Activated CD4-positive, alpha-beta memory T cell treated with anti-CD3 and anti-CD28 coated beads, Interleukin-2, amount 10 ng/mL, durations not matched to agents 7 days and 5 days (primary cell): ENCODE measurements around the gene MSH5. TPM values are rescaled to one million over a fixed set of nuclear protein-coding genes. Genes with fewer than 3 reads are reported as not detected.

Experiments used
- CTCF ChIA-PET: fragments of 350-600 bp; sonication (Branson Sonifier 250); formaldehyde crosslinking; loops from one replicate; lab custom pipeline; 2021; ENCODE audit warnings: antibody characterized with exemption, inconsistent platforms; lab: Charles Lee
- POLR2A ChIA-PET: fragments of 350-600 bp; sonication (Branson Sonifier 250); formaldehyde crosslinking; loops from one replicate; lab custom pipeline; 2021; ENCODE audit warnings: antibody characterized with exemption; lab: Charles Lee
- DNase-seq: peaks from one replicate; pipeline ENCODE4 v3.0.0-alpha.2; 2020
- H3K27ac Mint-ChIP-seq: one replicate; pipeline ENCODE4 v1.8.0; 2021; ENCODE audit warnings: mild to moderate bottlenecking, mixed read lengths
- H3K27me3 Mint-ChIP-seq: one replicate; pipeline ENCODE4 v1.8.0; 2021; ENCODE audit warnings: mixed read lengths
- H3K36me3 Mint-ChIP-seq: one replicate; pipeline ENCODE4 v1.8.0; 2021; ENCODE audit warnings: low read depth, mixed read lengths
- H3K4me1 Mint-ChIP-seq: one replicate; pipeline ENCODE4 v1.8.0; 2021; ENCODE audit warnings: mixed read lengths
- H3K4me3 Mint-ChIP-seq: one replicate; pipeline ENCODE4 v1.8.0; 2021; ENCODE audit warnings: mild to moderate bottlenecking, mixed read lengths
- H3K9me3 Mint-ChIP-seq: one replicate; pipeline ENCODE4 v1.8.0; 2021; ENCODE audit warnings: mixed read lengths
- total RNA-seq, 2 experiments: library from RNA; stranded (reverse); gene quantifications; one replicate each; pipeline ENCODE4 v1.2.3, GENCODE V29; 2021

MSH5 gene
- total RNA-seq, 2 experiments from 2014 or later = 60.1 to 63.2 TPM

GRCh38 chr6:31744422-31744821 is 4.6 kb downstream of the MSH5 start:
- Mint-ChIP-seq H3K36me3 (peaks cover 60% of the 10 kb centered on the region), H3K27me3 (no peaks in the 10 kb centered on the region), H3K27ac (peak overlapping the region; percentile 30), H3K4me1 (peaks cover 26% of the 10 kb centered on the region), H3K9me3 (no peaks in the 10 kb centered on the region), H3K4me3 (no peak overlapping the region)
- no peak for DNase-seq
- POLR2A ChIA-PET = no interaction called here
- CTCF ChIA-PET = interaction anchor here (1.2 to 7.8 kb wide), 2 partner anchors 8 to 27 kb away, joined by 3 to 88 read pairs; partner anchors contain the start of gene CLIC1

GRCh38 chr6:31749301-31750036 is 9.7 kb downstream of the MSH5 start:
- DNase-seq = no peak
- H3K4me1 Mint-ChIP-seq = peaks cover 5% of the 10 kb centered on the region
- H3K27me3 Mint-ChIP-seq = no peaks in the 10 kb centered on the region
- H3K4me3 Mint-ChIP-seq = no peak overlapping the region
- no peak overlapping the region for H3K27ac Mint-ChIP-seq
- POLR2A ChIA-PET = interaction anchor here (4.5 kb wide), 1 partner anchor 10 kb away, joined by 27 read pairs; the partner anchor contains the start of gene MSH5
- H3K9me3 Mint-ChIP-seq = no peaks in the 10 kb centered on the region
- CTCF ChIA-PET = interaction anchor here (0.9 kb wide), 2 partner anchors 9 to 20 kb away, joined by 3 to 4 read pairs; partner anchors contain the start of gene MSH5
- peaks cover 32% of the 10 kb centered on the region for H3K36me3 Mint-ChIP-seq

GRCh38 chr6:31750411-31751022 is 10.7 kb downstream of the MSH5 start:
- no peaks in the 10 kb centered on the region for H3K4me1 Mint-ChIP-seq
- H3K27ac Mint-ChIP-seq = no peak overlapping the region
- no peaks in the 10 kb centered on the region for H3K27me3 Mint-ChIP-seq
- no peak overlapping the region for H3K4me3 Mint-ChIP-seq
- POLR2A ChIA-PET = interaction anchor here (4.5 kb wide), 1 partner anchor 11 kb away, joined by 27 read pairs; the partner anchor contains the start of gene MSH5
- no peak for DNase-seq
- peaks cover 25% of the 10 kb centered on the region for H3K36me3 Mint-ChIP-seq
- H3K9me3 Mint-ChIP-seq = no peaks in the 10 kb centered on the region
- CTCF ChIA-PET = interaction anchor here (0.9 to 1.5 kb wide), 2 partner anchors 10 to 19 kb away, joined by 3 to 5 read pairs; partner anchors contain the start of gene MSH5

GRCh38 chr6:31752739-31753319 is 13.0 kb downstream of the MSH5 start:
- no peak overlapping the region for H3K27ac Mint-ChIP-seq
- no peaks in the 10 kb centered on the region for H3K9me3 Mint-ChIP-seq
- no peaks in the 10 kb centered on the region for H3K27me3 Mint-ChIP-seq
- peaks cover 14% of the 10 kb centered on the region for H3K36me3 Mint-ChIP-seq
- H3K4me1 Mint-ChIP-seq = no peaks in the 10 kb centered on the region
- no peak overlapping the region for H3K4me3 Mint-ChIP-seq
- CTCF ChIA-PET = interaction anchor here (0.7 to 1.5 kb wide), 3 partner anchors 17 to 228 kb away, joined by 3 to 8 read pairs (median 6); no protein-coding TSS in a partner anchor
- no peak for DNase-seq
- POLR2A ChIA-PET = interaction anchor here (0.7 to 4.5 kb wide), 3 partner anchors 13 to 42 kb away, joined by 3 to 27 read pairs (median 3); partner anchors contain the start of genes CLIC1 and MSH5

- H3K4me1 Mint-ChIP-seq = peaks cover under 1% of the 10 kb centered on the region
- CTCF ChIA-PET = interaction anchor here (2.7 kb wide), 1 partner anchor 12 kb away, joined by 12 read pairs; no protein-coding TSS in a partner anchor
- no peaks in the 10 kb centered on the region for H3K27me3 Mint-ChIP-seq
- DNase-seq = no peak
- no peaks in the 10 kb centered on the region for H3K9me3 Mint-ChIP-seq
- POLR2A ChIA-PET = interaction anchor here (0.7 to 2.1 kb wide), 4 partner anchors 8 to 18 kb away, joined by 3 to 5 read pairs (median 4); no protein-coding TSS in a partner anchor
- H3K36me3 Mint-ChIP-seq = peaks cover 28% of the 10 kb centered on the region
- H3K4me3 Mint-ChIP-seq = no peak overlapping the region
- no peak overlapping the region for H3K27ac Mint-ChIP-seq
Measured at GRCh38 chr6:31758281-31758680, 18.5 kb downstream of the MSH5 start.

- H3K27me3 Mint-ChIP-seq = no peaks in the 10 kb centered on the region
- H3K4me3 Mint-ChIP-seq = no peak overlapping the region
- no peak for DNase-seq
- no peak overlapping the region for H3K27ac Mint-ChIP-seq
- peaks cover 33% of the 10 kb centered on the region for H3K36me3 Mint-ChIP-seq
- no peaks in the 10 kb centered on the region for H3K9me3 Mint-ChIP-seq
- CTCF ChIA-PET = no interaction called here
- H3K4me1 Mint-ChIP-seq = peaks cover 11% of the 10 kb centered on the region
- POLR2A ChIA-PET = interaction anchor here (1.1 to 1.3 kb wide), 2 partner anchors 23 to 31 kb away, joined by 4 to 7 read pairs; no protein-coding TSS in a partner anchor
Measured at GRCh38 chr6:31760790-31761189, 21.0 kb downstream of the MSH5 start.

- Mint-ChIP-seq H3K9me3 (no peaks in the 10 kb centered on the region), H3K36me3 (peaks cover 33% of the 10 kb centered on the region), H3K27ac (no peak overlapping the region), H3K27me3 (no peaks in the 10 kb centered on the region), H3K4me3 (no peak overlapping the region), H3K4me1 (peaks cover 11% of the 10 kb centered on the region)
- POLR2A ChIA-PET = interaction anchor here (1.1 to 1.3 kb wide), 2 partner anchors 24 to 31 kb away, joined by 4 to 7 read pairs; no protein-coding TSS in a partner anchor
- CTCF ChIA-PET = no interaction called here
- DNase-seq = no peak
Measured at GRCh38 chr6:31761343-31761742, 21.5 kb downstream of the MSH5 start.

- Mint-ChIP-seq H3K36me3 (peaks cover 36% of the 10 kb centered on the region), H3K4me1 (peaks cover 11% of the 10 kb centered on the region), H3K9me3 (no peaks in the 10 kb centered on the region), H3K27ac (peak within 1 kb of the TSS; percentile 2), H3K4me3 (no peak within 1 kb of the TSS), H3K27me3 (no peaks in the 10 kb centered on the region)
- CTCF ChIA-PET = no interaction called here
- no peak for DNase-seq
- POLR2A ChIA-PET = no interaction called here
Measured at GRCh38 chr6:31762356-31762755, 22.6 kb downstream of the MSH5 start, which contains the start of gene SAPCD1. SAPCD1 (plus strand) TSS chr6:31762656; CDS start chr6:31763055, 399 bp downstream.

- peak overlapping the region; percentile 2 for H3K27ac Mint-ChIP-seq
- H3K4me1 Mint-ChIP-seq = peaks cover 11% of the 10 kb centered on the region
- H3K27me3 Mint-ChIP-seq = no peaks in the 10 kb centered on the region
- peaks cover 34% of the 10 kb centered on the region for H3K36me3 Mint-ChIP-seq
- no peak for DNase-seq
- no peak overlapping the region for H3K4me3 Mint-ChIP-seq
- ChIA-PET POLR2A (no interaction called here), CTCF (interaction anchor here (0.6 kb wide), 1 partner anchor 27 kb away, joined by 3 read pairs; no protein-coding TSS in a partner anchor)
- H3K9me3 Mint-ChIP-seq = no peaks in the 10 kb centered on the region
Measured at GRCh38 chr6:31762878-31763618, 23.2 kb downstream of the MSH5 start.

- no peak for DNase-seq
- H3K9me3 Mint-ChIP-seq = no peaks in the 10 kb centered on the region
- H3K36me3 Mint-ChIP-seq = peaks cover 36% of the 10 kb centered on the region
- no peak overlapping the region for H3K4me3 Mint-ChIP-seq
- H3K4me1 Mint-ChIP-seq = peaks cover 14% of the 10 kb centered on the region
- CTCF ChIA-PET = interaction anchor here (0.6 kb wide), 1 partner anchor 26 kb away, joined by 3 read pairs; no protein-coding TSS in a partner anchor
- POLR2A ChIA-PET = no interaction called here
- H3K27ac Mint-ChIP-seq = peak overlapping the region; percentile 2
- H3K27me3 Mint-ChIP-seq = no peaks in the 10 kb centered on the region
Measured at GRCh38 chr6:31763619-31763940, 23.8 kb downstream of the MSH5 start.

- no peak overlapping the region for H3K27ac Mint-ChIP-seq
- H3K36me3 Mint-ChIP-seq = peaks cover 39% of the 10 kb centered on the region
- POLR2A ChIA-PET = no interaction called here
- CTCF ChIA-PET = interaction anchor here (1.3 kb wide), 1 partner anchor 53 kb away, joined by 3 read pairs; no protein-coding TSS in a partner anchor
- no peak overlapping the region for H3K4me3 Mint-ChIP-seq
- H3K9me3 Mint-ChIP-seq = no peaks in the 10 kb centered on the region
- DNase-seq = no peak
- peaks cover 16% of the 10 kb centered on the region for H3K4me1 Mint-ChIP-seq
- H3K27me3 Mint-ChIP-seq = no peaks in the 10 kb centered on the region
Measured at GRCh38 chr6:31764198-31764597, 24.4 kb downstream of the MSH5 start.

- no peak overlapping the region for H3K4me3 Mint-ChIP-seq
- H3K4me1 Mint-ChIP-seq = peaks cover 24% of the 10 kb centered on the region
- POLR2A ChIA-PET = interaction anchor here (1.0 kb wide), 2 partner anchors 8 to 30 kb away, joined by 3 to 4 read pairs; partner anchors contain the start of gene VARS1
- peaks cover 38% of the 10 kb centered on the region for H3K36me3 Mint-ChIP-seq
- H3K27ac Mint-ChIP-seq = no peak overlapping the region
- CTCF ChIA-PET = interaction anchor here (1.0 to 1.3 kb wide), 2 partner anchors 24 to 27 kb away, joined by 3 read pairs; no protein-coding TSS in a partner anchor
- DNase-seq = no peak
- no peaks in the 10 kb centered on the region for H3K27me3 Mint-ChIP-seq
- H3K9me3 Mint-ChIP-seq = no peaks in the 10 kb centered on the region
Measured at GRCh38 chr6:31765559-31765909, 25.7 kb downstream of the MSH5 start.
